GM15510 (cell line): Measurements from ENCODE around the gene SHANK1.

Source experiments
- POLR2A ChIP-seq: IDR thresholded peaks from 3 replicates; pipeline ENCODE4 v1.6.1; 2011; ENCODE audit warnings: borderline replicate concordance; ENCODE audit not compliant: insufficient read length; ENCODE audit errors: extremely low read depth

SHANK1 gene

GRCh38 chr19:50648659-50649058 lies 70.9 kb downstream of the SHANK1 start:
- TF ChIP-seq POLR2A, result no peak

GRCh38 chr19:50647879-50648615 lies 71.6 kb downstream of the SHANK1 start:
- TF ChIP-seq POLR2A, result no peak

DNA sequence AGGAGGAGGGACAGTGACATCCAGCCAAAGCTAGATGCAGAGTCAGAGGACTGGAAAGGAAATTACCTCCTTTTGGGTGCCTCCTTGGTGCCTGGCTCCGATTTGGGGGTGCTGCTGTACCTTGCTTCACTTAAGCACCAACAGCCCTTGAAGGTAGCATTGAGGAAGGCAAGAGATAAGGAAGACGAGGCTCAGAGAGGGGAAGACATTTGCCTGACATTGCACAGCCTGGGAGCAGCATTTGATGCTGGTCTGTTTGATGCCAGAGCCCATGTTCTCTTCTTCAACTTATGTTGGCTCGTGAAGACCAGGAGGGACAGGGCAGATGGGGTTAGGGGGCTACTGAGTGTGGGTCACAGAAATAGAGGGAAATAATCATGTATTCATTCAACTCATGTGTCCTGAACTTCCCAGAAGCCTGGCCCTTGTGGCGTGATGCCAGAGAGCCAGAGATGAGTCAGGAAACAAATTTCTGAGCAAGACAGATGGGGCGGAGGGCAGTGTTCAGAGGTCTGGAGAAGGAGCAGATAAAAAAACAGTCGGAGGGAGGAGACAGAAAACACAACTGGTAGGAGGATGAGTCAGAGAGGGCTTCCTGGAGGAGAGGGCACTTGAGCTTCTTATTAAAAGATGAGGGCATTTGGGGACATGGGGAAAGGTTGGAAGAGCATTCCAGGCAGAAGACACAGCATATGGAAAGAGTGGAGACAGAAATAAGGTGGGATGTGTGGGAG lies 73.4 kb downstream of the SHANK1 start:
- TF ChIP-seq POLR2A, result no peak

DNA sequence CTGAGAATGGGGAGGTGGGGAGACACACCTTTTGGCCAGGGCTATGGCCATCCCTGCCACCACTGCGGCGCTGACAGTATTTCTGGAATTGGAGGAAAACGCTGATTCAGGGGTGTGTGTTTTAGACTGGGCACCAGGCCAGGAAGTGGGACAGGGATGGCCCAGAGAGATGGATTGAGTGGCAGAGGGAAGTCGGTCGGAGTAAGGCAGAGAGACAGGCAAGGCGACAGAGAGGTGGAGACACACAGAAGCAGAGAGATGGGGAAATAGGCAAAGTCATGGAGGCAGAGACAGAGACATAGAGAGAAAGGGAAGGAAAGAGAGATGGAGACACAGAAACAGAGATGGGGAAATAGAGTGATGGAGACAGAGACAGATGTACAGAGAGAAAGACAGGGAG lies 74.5 kb downstream of the SHANK1 start:
- TF ChIP-seq POLR2A, result no peak

- TF ChIP-seq POLR2A, result no peak
Observed at GRCh38 chr19:50644315-50644915, 75.2 kb downstream of the SHANK1 start.

DNA sequence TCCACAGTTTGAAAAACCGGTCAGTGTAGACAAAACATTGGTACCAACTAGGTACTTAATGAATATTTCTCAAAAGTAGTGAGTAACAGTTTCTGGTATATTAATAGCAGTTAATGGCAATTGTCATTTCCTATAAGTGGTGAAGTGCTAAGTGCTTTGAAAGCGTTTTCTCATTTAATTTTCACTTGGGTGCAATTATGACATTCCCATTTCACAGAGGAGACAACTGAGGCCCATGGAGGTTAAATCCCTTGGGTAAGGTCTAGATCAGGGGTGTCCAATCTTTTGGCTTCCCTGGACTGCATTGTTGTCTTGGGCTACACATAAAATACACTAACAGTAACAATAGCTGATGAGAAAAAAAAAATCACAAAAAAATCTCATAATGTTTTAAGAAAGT lies 79.2 kb downstream of the SHANK1 start:
- TF ChIP-seq POLR2A, result no peak

DNA sequence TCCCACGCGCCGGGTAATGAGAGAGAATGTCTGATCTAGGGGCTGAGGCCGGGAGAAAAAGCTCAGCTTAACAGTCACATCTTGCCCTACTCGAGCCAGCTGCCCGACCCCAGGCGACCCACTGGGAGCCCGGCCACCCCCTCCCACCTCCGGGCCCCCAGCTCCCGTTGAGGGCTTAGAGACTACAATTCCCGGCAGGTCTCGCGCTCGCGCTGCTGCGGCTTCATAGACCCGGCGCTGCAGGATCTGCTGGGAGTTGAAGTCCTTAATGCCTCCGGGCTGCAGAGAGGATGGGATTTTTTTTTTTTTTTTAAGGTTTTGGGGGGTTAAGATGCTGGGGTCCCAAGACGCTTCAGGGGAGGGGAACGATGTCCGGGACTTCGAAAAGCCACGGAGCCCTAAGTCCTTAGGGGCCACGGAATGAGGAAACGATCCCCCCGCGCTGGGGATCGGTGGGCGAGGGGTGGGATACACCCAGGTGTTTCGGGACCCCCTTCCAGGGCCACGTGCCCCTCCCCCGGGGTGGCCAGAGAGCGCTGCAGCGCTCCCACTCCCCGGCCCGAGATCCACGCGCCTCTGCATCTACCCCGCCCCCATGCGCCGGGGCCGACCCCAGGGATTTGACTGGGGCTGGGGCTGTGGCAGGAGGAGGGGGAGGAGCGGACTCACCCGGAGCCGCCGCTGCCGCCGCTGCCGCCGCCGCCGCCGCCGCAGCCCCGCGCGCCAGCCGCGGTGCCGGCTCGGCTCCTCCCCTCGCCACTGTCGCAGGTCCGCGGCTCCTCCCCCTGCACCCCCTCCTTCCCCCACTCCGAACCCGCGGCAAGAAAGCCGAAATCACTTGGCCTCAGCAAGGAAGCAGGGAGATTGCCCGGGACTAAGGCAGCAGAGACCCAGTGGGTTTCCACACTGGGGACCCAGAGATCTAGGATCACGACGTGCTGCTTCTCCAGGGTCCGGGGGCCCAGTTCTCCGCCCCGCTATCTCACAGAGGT lies 80.2 kb downstream of the SHANK1 start, which contains the start of gene SYT3:
TSS of gene SYT3 (minus strand) at position 761 of the 992 bp plus-strand sequence. CDS start 2,470 bp downstream, outside the sequence.
- TF ChIP-seq POLR2A, result no peak

GRCh38 chr19:50638600-50638999 lies 81.0 kb downstream of the SHANK1 start:
- no peak for TF ChIP-seq POLR2A

DNA sequence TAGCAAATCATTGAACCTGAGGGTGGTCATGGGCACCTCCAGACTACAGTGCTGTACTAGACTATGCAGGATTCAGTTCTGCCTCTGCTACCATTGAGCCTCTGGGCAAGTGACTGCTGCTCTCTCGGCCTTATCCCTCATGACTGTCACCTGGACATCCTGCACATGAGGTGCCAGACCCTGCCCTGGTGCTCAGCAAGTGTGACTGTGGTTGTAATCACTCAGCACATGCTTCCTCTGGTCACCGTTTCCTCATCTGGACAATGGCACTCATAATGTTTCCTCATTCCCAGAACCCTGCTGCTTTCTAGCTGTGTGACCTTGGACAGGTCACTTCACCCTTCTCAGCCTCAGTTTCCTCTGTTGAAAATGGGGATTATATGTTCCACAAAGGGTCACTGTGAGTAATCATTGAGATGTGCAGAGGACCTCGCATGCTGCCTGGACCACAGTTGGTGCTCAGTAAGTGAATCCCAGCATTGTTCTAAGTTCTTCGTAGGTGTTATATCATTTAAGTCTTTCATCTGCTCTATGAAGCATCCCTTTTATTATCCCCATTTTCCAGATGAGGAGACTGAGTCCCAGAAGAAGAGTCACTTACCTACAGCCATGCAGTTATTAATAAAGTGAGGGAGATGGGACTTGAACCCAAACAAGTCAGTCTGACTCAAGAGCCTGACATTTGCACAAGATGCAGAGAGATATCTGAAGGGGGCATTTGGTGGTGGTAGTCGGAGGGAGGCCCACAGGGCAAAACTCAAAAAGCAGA lies 83.1 kb downstream of the SHANK1 start:
- TF ChIP-seq POLR2A, result no peak

GRCh38 chr19:50633973-50634372 lies 85.6 kb downstream of the SHANK1 start:
- no peak for TF ChIP-seq POLR2A

DNA sequence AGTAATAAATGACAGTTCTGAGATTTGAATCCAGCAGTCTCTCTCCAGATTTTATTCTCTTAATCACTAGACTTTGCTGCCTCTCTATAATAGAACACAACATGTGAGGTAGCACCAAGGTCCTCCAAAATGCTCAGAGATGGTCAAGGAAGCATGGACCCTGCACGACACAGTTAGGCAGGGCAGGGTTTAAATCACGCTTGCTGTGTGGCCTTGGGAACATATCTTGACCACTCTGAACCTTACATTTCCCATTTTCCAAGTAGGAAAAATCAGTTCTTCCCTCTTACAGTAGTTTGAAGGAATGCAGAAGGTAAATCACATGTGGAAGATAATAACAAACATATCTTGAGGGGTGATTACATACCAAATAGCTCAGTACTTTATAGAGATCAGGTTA lies 86.2 kb downstream of the SHANK1 start:
- no peak for TF ChIP-seq POLR2A

GRCh38 chr19:50632151-50632835 lies 87.3 kb downstream of the SHANK1 start:
- no peak for TF ChIP-seq POLR2A

DNA sequence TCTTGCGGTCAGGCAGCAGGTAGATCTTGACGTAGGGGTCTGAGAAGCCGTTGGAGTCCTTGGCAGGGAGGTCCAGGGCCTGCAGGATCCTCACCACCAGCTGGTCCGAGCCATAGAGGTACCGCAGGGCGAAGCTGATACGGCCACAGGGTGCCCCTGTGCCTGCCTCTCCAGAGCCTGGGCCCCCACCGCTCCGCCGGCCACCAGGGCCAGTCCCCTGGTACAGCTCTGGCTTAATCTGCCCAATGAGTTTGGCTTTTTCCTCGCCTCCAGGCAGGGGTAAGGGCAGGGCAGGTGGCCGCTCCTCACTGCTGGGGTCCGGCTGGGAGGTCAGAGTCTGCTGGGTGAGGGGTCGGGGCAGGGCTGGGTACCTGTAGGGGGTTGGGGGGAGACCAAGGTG lies 89.8 kb downstream of the SHANK1 start:
- TF ChIP-seq POLR2A, result no peak
